ENCODE data around the gene AMD1. TPM values are rescaled to one million over a fixed set of nuclear protein-coding genes. Genes with fewer than 3 reads are reported as not detected.

AMD1 gene
- total and polyA plus RNA-seq, 9 of the 15 experiments (the other 6 are each of a cell fraction or from before 2014, with no cell fraction given), result 60.0 to 151 (median 85.6) TPM

DNA sequence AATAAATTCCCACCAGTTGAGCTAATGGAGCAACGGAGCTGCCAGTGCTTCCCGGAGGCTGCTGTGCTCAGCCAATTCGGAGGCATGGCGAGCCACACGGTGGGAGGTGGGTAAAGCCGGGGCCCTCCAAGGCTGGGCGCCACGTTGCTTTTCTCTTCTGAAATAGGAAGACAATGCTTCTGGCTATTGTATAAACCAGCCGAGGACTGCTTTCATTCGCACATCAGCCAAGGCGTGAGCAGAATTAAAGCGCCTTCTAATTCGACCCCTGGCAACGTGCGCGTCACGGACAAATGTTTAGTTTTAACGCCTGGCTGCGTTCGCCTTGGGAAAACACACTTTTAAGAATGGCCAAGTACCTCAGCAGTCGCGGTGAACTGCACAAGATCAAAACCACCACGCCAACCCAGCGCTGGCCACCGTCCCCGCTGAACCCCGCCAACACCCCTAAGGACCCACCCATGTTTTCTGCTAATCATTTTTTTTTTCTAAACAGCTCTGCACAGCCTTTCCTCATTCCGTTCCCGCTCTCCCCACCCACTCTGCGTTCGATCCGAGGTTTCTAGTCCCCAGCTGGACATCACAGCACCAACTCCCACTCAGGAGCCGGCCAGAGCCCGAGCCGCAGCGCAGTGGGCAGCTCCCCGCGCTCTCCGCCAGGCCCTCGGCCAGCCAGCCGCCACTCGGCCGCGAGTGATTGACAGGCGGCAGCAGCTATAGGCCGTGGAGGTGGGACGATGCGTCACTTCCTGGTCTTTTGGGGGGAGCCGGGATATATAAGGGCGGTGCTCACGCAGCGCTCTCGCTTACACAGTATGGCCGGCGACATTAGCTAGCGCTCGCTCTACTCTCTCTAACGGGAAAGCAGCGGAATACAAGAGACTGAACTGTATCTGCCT lies at the start of gene AMD1 (continued):
- TF ChIP-seq PRPF4 (IDR thresholded peaks at IDR 0.05; ENCODE audit: insufficient read depth, low read depth, low read length, poor library complexity, severe bottlenecking), result no peak
- TF ChIP-seq TCFL5 (CRISPR knock-in tag; conservative IDR thresholded peaks at IDR 0.05), result no peak
- TF ChIP-seq ZFP30 (CRISPR knock-in tag; IDR thresholded peaks at IDR 0.05; ENCODE audit: borderline replicate concordance), result no peak
- 0 out of 2 replicates have a peak, but pooled peaks have one; percentile 30 for TF ChIP-seq HLTF (IDR thresholded peaks at IDR 0.05)
- TF ChIP-seq, protein P1, sequence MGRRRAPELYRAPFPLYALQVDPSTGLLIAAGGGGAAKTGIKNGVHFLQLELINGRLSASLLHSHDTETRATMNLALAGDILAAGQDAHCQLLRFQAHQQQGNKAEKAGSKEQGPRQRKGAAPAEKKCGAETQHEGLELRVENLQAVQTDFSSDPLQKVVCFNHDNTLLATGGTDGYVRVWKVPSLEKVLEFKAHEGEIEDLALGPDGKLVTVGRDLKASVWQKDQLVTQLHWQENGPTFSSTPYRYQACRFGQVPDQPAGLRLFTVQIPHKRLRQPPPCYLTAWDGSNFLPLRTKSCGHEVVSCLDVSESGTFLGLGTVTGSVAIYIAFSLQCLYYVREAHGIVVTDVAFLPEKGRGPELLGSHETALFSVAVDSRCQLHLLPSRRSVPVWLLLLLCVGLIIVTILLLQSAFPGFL (CRISPR knock-in tag; IDR thresholded peaks at IDR 0.05), result no peak
- TF ChIP-seq ZNF644 (tag; IDR thresholded peaks at IDR 0.05; ENCODE audit: low read depth), result no peak
- TF ChIP-seq ATF7 (IDR thresholded peaks at IDR 0.05), result peak; percentile 83
- TF ChIP-seq MAZ (CRISPR knock-in tag; conservative IDR thresholded peaks at IDR 0.05 in 1 of 2, IDR thresholded peaks at IDR 0.05 in 1 of 2), result peak in 1 of 2 experiments; percentile 69
- TF ChIP-seq RBM22 (IDR thresholded peaks at IDR 0.05; ENCODE audit: low read depth, low read length, poor library complexity, severe bottlenecking), result no peak
- TF ChIP-seq, protein P2, sequence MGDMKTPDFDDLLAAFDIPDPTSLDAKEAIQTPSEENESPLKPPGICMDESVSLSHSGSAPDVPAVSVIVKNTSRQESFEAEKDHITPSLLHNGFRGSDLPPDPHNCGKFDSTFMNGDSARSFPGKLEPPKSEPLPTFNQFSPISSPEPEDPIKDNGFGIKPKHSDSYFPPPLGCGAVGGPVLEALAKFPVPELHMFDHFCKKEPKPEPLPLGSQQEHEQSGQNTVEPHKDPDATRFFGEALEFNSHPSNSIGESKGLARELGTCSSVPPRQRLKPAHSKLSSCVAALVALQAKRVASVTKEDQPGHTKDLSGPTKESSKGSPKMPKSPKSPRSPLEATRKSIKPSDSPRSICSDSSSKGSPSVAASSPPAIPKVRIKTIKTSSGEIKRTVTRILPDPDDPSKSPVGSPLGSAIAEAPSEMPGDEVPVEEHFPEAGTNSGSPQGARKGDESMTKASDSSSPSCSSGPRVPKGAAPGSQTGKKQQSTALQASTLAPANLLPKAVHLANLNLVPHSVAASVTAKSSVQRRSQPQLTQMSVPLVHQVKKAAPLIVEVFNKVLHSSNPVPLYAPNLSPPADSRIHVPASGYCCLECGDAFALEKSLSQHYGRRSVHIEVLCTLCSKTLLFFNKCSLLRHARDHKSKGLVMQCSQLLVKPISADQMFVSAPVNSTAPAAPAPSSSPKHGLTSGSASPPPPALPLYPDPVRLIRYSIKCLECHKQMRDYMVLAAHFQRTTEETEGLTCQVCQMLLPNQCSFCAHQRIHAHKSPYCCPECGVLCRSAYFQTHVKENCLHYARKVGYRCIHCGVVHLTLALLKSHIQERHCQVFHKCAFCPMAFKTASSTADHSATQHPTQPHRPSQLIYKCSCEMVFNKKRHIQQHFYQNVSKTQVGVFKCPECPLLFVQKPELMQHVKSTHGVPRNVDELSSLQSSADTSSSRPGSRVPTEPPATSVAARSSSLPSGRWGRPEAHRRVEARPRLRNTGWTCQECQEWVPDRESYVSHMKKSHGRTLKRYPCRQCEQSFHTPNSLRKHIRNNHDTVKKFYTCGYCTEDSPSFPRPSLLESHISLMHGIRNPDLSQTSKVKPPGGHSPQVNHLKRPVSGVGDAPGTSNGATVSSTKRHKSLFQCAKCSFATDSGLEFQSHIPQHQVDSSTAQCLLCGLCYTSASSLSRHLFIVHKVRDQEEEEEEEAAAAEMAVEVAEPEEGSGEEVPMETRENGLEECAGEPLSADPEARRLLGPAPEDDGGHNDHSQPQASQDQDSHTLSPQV (IDR thresholded peaks at IDR 0.05), result 0 out of 2 replicates have a peak, but pooled peaks have one; percentile 47
- TF ChIP-seq BRCA1 (IDR thresholded peaks at IDR 0.05), result no peak
- TF ChIP-seq BRCA1 (CRISPR knock-in tag; IDR thresholded peaks at IDR 0.05), result no peak
- no peak for TF ChIP-seq HDAC6 (IDR thresholded peaks at IDR 0.05; ENCODE audit: low read depth, low read length)
- no peak for TF ChIP-seq ZNF79 (CRISPR knock-in tag; IDR thresholded peaks at IDR 0.05; ENCODE audit: low read depth)
- TF ChIP-seq BRF1 (IDR thresholded peaks at IDR 0.05; ENCODE audit: borderline replicate concordance, extremely low read depth, insufficient read length), result no peak
- no peak for TF ChIP-seq TCF7L2 (IDR thresholded peaks at IDR 0.05; ENCODE audit: low read depth, low read length)
- no peak for TF ChIP-seq ZBTB8A (IDR thresholded peaks at IDR 0.05; ENCODE audit: partially characterized antibody)
- TF ChIP-seq, protein P3, sequence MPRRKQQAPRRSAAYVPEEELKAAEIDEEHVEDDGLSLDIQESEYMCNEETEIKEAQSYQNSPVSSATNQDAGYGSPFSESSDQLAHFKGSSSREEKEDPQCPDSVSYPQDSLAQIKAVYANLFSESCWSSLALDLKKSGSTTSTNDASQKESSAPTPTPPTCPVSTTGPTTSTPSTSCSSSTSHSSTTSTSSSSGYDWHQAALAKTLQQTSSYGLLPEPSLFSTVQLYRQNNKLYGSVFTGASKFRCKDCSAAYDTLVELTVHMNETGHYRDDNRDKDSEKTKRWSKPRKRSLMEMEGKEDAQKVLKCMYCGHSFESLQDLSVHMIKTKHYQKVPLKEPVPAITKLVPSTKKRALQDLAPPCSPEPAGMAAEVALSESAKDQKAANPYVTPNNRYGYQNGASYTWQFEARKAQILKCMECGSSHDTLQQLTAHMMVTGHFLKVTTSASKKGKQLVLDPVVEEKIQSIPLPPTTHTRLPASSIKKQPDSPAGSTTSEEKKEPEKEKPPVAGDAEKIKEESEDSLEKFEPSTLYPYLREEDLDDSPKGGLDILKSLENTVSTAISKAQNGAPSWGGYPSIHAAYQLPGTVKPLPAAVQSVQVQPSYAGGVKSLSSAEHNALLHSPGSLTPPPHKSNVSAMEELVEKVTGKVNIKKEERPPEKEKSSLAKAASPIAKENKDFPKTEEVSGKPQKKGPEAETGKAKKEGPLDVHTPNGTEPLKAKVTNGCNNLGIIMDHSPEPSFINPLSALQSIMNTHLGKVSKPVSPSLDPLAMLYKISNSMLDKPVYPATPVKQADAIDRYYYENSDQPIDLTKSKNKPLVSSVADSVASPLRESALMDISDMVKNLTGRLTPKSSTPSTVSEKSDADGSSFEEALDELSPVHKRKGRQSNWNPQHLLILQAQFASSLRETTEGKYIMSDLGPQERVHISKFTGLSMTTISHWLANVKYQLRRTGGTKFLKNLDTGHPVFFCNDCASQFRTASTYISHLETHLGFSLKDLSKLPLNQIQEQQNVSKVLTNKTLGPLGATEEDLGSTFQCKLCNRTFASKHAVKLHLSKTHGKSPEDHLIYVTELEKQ (CRISPR knock-in tag; IDR thresholded peaks at IDR 0.05), result no peak
- peak; percentile 49; the same call in 1 of the 2 replicates for TF ChIP-seq NCOA1 (IDR thresholded peaks at IDR 0.05; ENCODE audit: low read depth)
